Uterus (tissue), 2 donors: Measurements from ENCODE around the gene EMD.
A peak's percentile ranks its signal among the peaks of the same experiment; 100 is the strongest.

Experiments used
- POLR2A ChIP-seq, 2 donors: fragments of 450-650 bp; IDR thresholded peaks; one replicate each; pipeline ENCODE4 v1.6.1; 2016; ENCODE audit warnings: antibody characterized with exemption in 2 of 2, mild to moderate bottlenecking in 1 of 2, moderate library complexity in 1 of 2
- TF ChIP-seq, protein P1 (sequence below), 4 experiments: fragments of 200-600 bp in 2 of 4; fragments of 450-650 bp in 2 of 4; sonication (generic) in 2 of 4; IDR thresholded peaks; one replicate each; pipeline ENCODE4 v1.5.1; 2016 to 2019; ENCODE audit warnings: antibody characterized with exemption in 4 of 4, mild to moderate bottlenecking in 2 of 4, moderate library complexity in 1 of 4

DNA sequence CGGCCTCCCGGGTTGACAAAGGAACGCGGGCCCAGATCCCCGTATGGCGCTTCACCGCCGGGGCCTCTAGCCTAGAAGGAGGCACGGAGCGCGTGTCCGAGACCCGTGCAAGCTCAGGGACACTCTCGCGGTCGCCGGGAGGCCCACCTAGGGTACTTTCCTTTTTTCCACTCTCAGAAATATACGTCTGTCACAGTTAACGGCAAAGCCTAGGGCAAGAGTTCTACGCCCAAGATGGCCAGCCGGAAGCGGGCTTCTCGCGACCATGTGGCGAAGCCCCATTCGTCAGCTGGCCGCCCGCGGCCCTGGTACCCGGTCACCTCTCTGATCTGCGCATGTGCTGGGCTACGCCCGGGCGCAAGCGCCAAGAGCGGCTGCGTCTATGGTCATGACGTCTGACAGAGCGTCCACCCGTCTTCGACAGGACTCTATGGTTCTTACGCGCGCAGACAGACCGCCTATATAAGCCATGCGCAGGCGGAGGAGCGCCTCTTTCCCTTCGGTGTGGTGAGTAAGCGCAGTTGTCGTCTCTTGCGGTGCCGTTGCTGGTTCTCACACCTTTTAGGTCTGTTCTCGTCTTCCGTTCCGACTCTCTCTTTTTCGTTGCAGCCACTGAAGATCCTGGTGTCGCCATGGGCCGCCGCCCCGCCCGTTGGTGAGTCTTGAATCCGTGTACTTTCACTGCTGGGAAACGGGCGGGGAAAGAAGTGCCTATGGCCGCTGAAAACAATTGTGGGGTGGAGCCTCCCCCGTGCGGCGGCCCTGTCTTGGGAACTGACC, 19.0 kb downstream of the EMD start, which contains the start of gene RPL10:
- TF ChIP-seq, protein P1, sequence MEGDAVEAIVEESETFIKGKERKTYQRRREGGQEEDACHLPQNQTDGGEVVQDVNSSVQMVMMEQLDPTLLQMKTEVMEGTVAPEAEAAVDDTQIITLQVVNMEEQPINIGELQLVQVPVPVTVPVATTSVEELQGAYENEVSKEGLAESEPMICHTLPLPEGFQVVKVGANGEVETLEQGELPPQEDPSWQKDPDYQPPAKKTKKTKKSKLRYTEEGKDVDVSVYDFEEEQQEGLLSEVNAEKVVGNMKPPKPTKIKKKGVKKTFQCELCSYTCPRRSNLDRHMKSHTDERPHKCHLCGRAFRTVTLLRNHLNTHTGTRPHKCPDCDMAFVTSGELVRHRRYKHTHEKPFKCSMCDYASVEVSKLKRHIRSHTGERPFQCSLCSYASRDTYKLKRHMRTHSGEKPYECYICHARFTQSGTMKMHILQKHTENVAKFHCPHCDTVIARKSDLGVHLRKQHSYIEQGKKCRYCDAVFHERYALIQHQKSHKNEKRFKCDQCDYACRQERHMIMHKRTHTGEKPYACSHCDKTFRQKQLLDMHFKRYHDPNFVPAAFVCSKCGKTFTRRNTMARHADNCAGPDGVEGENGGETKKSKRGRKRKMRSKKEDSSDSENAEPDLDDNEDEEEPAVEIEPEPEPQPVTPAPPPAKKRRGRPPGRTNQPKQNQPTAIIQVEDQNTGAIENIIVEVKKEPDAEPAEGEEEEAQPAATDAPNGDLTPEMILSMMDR (IDR thresholded peaks at IDR 0.05) = peak in 1 of 4 experiments; percentile 1
- TF ChIP-seq POLR2A (IDR thresholded peaks at IDR 0.05) = peak; percentile 71 to 90
